Stomach smooth muscle (tissue), 2 donors: Measurements from ENCODE around the gene SPATA13.
A peak's percentile ranks its signal among the peaks of the same experiment; 100 is the strongest.
"Not testable (repeated sequence)": the region's sequence is repeated elsewhere in the genome, so short reads cannot be mapped to it uniquely, and the experiment has no call there.

ENCODE experiments used
- H3K27ac ChIP-seq: one replicate; pipeline ENCODE4 v1.7.0; 2013; ENCODE audit warnings: mild to moderate bottlenecking, low read length, inconsistent platforms
- H3K27me3 ChIP-seq, 2 donors: one replicate each; pipeline ENCODE4 v1.7.0; 2013; ENCODE audit warnings: low read length in 2 of 2; ENCODE audit not compliant: insufficient read depth in 2 of 2, control insufficient read depth in 1 of 2
- H3K36me3 ChIP-seq, 2 donors: one replicate each; pipeline ENCODE4 v1.7.0; 2013; ENCODE audit warnings: low read length in 2 of 2; ENCODE audit not compliant: control insufficient read depth in 2 of 2, insufficient read depth in 2 of 2
- H3K4me1 ChIP-seq: one replicate; pipeline ENCODE4 v1.7.0; 2013; ENCODE audit warnings: low read length; ENCODE audit not compliant: control insufficient read depth, insufficient read depth
- H3K4me3 ChIP-seq, 2 donors: one replicate each; pipeline ENCODE4 v1.7.0; 2013; ENCODE audit warnings: low read length in 2 of 2
- H3K9ac ChIP-seq, 2 donors: one replicate each; pipeline ENCODE4 v1.7.0; 2013; ENCODE audit warnings: low read length in 2 of 2, mild to moderate bottlenecking in 1 of 2
- H3K9me3 ChIP-seq, 2 donors: one replicate each; pipeline ENCODE4 v1.7.0; 2013; ENCODE audit warnings: low read length in 2 of 2; ENCODE audit not compliant: control insufficient read depth in 2 of 2
- donor health status: healthy.
- donor health status: Pancreatic carcinoma.

The SPATA13 gene

GRCh38 chr13:24213932-24214331 lies 53.4 kb downstream of the SPATA13 start:
- Histone ChIP-seq H3K4me3 (no peak overlapping the region), H3K36me3 (no peaks in the 10 kb centered on the region), H3K4me1 (peaks cover 22% of the 10 kb centered on the region), H3K27ac (no peak overlapping the region), H3K27me3 (no peaks in the 10 kb centered on the region), H3K9me3 (no peaks in the 10 kb centered on the region), H3K9ac (no peak overlapping the region)

GRCh38 chr13:24214528-24214927 lies 54.0 kb downstream of the SPATA13 start:
- Histone ChIP-seq H3K9me3 (no peaks in the 10 kb centered on the region), H3K4me3 (no peak overlapping the region), H3K36me3 (no peaks in the 10 kb centered on the region), H3K27ac (no peak overlapping the region), H3K4me1 (peaks cover 22% of the 10 kb centered on the region), H3K9ac (no peak overlapping the region), H3K27me3 (no peaks in the 10 kb centered on the region)

- H3K36me3 ChIP-seq, result no peaks in the 10 kb centered on the region
- no peak overlapping the region for H3K27ac ChIP-seq
- H3K9me3 ChIP-seq, result no peaks in the 10 kb centered on the region
- H3K9ac ChIP-seq, result no peak overlapping the region
- no peak overlapping the region for H3K4me3 ChIP-seq
- H3K27me3 ChIP-seq, result no peaks in the 10 kb centered on the region
- H3K4me1 ChIP-seq, result peaks cover 22% of the 10 kb centered on the region
Measured at GRCh38 chr13:24215126-24215525, 54.6 kb downstream of the SPATA13 start.

- H3K4me1 ChIP-seq, result peaks cover 22% of the 10 kb centered on the region
- H3K4me3 ChIP-seq, result no peak overlapping the region
- H3K9ac ChIP-seq, result no peak overlapping the region
- no peaks in the 10 kb centered on the region for H3K9me3 ChIP-seq
- peak overlapping the region; percentile 37 for H3K27ac ChIP-seq
- H3K27me3 ChIP-seq, result no peaks in the 10 kb centered on the region
- H3K36me3 ChIP-seq, result no peaks in the 10 kb centered on the region
Measured at GRCh38 chr13:24215732-24216131, 55.2 kb downstream of the SPATA13 start.

- Histone ChIP-seq H3K27ac (peak overlapping the region; percentile 37), H3K27me3 (no peaks in the 10 kb centered on the region), H3K4me3 (no peak overlapping the region), H3K9ac (no peak overlapping the region), H3K4me1 (peaks cover 22% of the 10 kb centered on the region), H3K36me3 (no peaks in the 10 kb centered on the region), H3K9me3 (no peaks in the 10 kb centered on the region)
Measured at GRCh38 chr13:24216176-24216575, 55.7 kb downstream of the SPATA13 start.

- not testable (repeated sequence) for H3K4me3 ChIP-seq, H3K27ac ChIP-seq, H3K36me3 ChIP-seq, H3K9me3 ChIP-seq, H3K9ac ChIP-seq, H3K27me3 ChIP-seq
- peaks cover 22% of the 10 kb centered on the region for H3K4me1 ChIP-seq
Measured at GRCh38 chr13:24216779-24217178, 56.3 kb downstream of the SPATA13 start.

- Histone ChIP-seq H3K9me3 (no peaks in the 10 kb centered on the region), H3K27me3 (no peaks in the 10 kb centered on the region), H3K4me1 (peaks cover 22% of the 10 kb centered on the region), H3K36me3 (no peaks in the 10 kb centered on the region), H3K9ac (no peak overlapping the region), H3K27ac (peak overlapping the region; percentile 18), H3K4me3 (no peak overlapping the region)
Measured at GRCh38 chr13:24217601-24218281, 57.2 kb downstream of the SPATA13 start.

- Histone ChIP-seq H3K27me3 (no peaks in the 10 kb centered on the region), H3K27ac (peak overlapping the region; percentile 18), H3K36me3 (no peaks in the 10 kb centered on the region), H3K4me1 (peaks cover 22% of the 10 kb centered on the region), H3K4me3 (no peak overlapping the region), H3K9me3 (no peaks in the 10 kb centered on the region), H3K9ac (no peak overlapping the region)
Measured at GRCh38 chr13:24218338-24218737, 57.8 kb downstream of the SPATA13 start.

- no peak overlapping the region for H3K27ac ChIP-seq
Measured at GRCh38 chr13:24218977-24219376, 58.5 kb downstream of the SPATA13 start.

GRCh38 chr13:24220086-24220703 lies 59.7 kb downstream of the SPATA13 start:
- H3K27ac ChIP-seq, result no peak overlapping the region
- no peaks in the 10 kb centered on the region for H3K36me3 ChIP-seq
- no peak overlapping the region for H3K9ac ChIP-seq
- no peak overlapping the region for H3K4me3 ChIP-seq
- H3K27me3 ChIP-seq, result no peaks in the 10 kb centered on the region
- no peaks in the 10 kb centered on the region for H3K9me3 ChIP-seq
- H3K4me1 ChIP-seq, result peaks cover 18% of the 10 kb centered on the region

More at GRCh38 chr13:24218977-24219376, 58.5 kb downstream of the SPATA13 start:
- Histone ChIP-seq H3K4me3 (no peak overlapping the region), H3K9me3 (no peaks in the 10 kb centered on the region), H3K4me1 (peaks cover 22% of the 10 kb centered on the region), H3K9ac (no peak overlapping the region), H3K27me3 (no peaks in the 10 kb centered on the region), H3K36me3 (no peaks in the 10 kb centered on the region)

- H3K9ac ChIP-seq, result no peak overlapping the region
- H3K4me3 ChIP-seq, result no peak overlapping the region
- no peaks in the 10 kb centered on the region for H3K36me3 ChIP-seq
- H3K27me3 ChIP-seq, result no peaks in the 10 kb centered on the region
- H3K27ac ChIP-seq, result no peak overlapping the region
- H3K9me3 ChIP-seq, result no peaks in the 10 kb centered on the region
- H3K4me1 ChIP-seq, result peaks cover 10% of the 10 kb centered on the region
Measured at GRCh38 chr13:24221007-24221406, 60.5 kb downstream of the SPATA13 start.
